Upper lobe of left lung (tissue), 4 donors: ENCODE data around the gene FAM193B.

ENCODE experiments used
- CTCF ChIP-seq, 6 experiments: fragments of 450-650 bp in 4 of 6; fragments of 200-600 bp in 2 of 6; sonication (generic) in 2 of 6; IDR thresholded peaks; one replicate each; pipeline ENCODE4 v1.5.1; 2016 to 2019; ENCODE audit warnings: antibody characterized with exemption in 6 of 6
- POLR2A ChIP-seq, 4 donors: fragments of 450-650 bp; IDR thresholded peaks; one replicate each; pipeline ENCODE4 v1.5.1; 2016 to 2017; ENCODE audit warnings: antibody characterized with exemption in 4 of 4, mild to moderate bottlenecking in 2 of 4
- POLR2AphosphoS5 ChIP-seq, 2 donors: sonication (generic); formaldehyde crosslinking; IDR thresholded peaks; one replicate each; pipeline ENCODE4 v1.5.1; 2017; ENCODE audit warnings: antibody characterized with exemption in 2 of 2

- TF ChIP-seq POLR2A (IDR thresholded peaks at IDR 0.05) (no peak), CTCF (IDR thresholded peaks at IDR 0.05) (no peak), POLR2AphosphoS5 (IDR thresholded peaks at IDR 0.05) (no peak)
Measured at GRCh38 chr5:177513500-177513899, 40.9 kb downstream of the FAM193B start.
